ENCODE results near the gene SSC4D.
"Not testable (repeated sequence)": the region's sequence is repeated elsewhere in the genome, so short reads cannot be mapped to it uniquely, and the experiment has no call there.

SSC4D gene

DNA sequence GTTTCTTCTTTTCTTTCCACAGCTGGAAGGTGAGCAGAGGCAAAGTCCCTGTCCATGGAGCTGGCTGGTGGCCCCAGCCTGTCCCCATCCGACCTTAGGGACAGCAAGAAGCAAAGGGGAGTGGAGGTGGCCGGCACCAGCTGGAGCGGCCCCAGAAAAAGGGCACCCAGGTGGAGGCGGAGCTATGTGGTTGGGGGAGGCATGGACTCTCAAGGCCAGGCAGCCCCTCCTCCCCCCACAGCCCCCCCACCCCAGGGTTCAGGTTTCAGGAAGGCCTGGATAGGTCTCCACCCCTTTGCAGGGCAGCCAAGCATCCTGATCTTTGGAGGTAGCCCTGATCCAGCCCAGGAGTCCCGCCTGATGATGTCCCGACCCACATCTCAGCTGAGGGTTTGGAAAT is at the start of gene SSC4D:
Gene SSC4D (minus strand): TSS at position 161 of the 400 bp plus-strand sequence. CDS start 5,258 bp downstream, outside the sequence.
- no peak for DNase-seq (ENCODE audit: low read depth)

DNA sequence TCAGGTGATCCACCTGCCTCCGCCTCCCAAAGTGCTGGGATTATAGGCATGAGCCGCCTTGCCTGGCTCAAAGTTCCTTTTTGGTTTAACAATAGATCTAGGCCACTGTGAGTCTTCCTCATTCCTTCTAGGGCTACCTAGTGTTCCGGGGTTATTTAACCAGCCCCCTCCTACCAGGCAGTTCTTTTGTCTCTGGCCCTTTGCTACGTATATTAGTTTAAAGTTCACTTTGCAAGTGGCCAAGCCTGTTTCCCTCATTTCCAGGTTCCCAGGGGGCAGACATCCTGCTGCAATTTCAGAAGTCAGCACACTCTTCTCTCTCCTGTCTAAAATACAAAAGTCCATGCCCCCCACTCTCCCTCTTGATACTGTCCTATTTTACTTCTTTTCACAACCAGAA is 49.0 kb upstream of the SSC4D start:
- DNase-seq (ENCODE audit: low read depth) = not testable (repeated sequence)

DNA sequence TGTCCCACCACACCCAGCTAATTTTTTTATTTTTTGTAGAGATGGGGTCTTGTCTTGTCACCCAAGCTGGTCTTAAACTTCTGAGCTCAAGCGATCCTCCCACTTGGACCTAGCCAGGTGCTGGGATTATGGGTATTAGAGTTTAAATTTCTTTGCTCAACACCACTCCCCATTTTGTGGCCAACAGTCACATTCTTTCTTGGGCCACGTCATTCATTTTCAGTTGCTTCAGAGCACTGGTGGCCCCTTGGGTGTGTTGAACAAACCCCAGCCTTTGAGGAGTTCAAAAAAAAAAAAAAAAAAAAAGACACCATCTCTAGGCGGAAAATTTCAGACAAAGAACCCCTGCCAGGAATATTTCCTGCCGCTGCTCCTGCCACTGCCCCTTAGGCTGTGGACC is 47.5 kb upstream of the SSC4D start:
- not testable (repeated sequence) for DNase-seq (ENCODE audit: low read depth)

DNA sequence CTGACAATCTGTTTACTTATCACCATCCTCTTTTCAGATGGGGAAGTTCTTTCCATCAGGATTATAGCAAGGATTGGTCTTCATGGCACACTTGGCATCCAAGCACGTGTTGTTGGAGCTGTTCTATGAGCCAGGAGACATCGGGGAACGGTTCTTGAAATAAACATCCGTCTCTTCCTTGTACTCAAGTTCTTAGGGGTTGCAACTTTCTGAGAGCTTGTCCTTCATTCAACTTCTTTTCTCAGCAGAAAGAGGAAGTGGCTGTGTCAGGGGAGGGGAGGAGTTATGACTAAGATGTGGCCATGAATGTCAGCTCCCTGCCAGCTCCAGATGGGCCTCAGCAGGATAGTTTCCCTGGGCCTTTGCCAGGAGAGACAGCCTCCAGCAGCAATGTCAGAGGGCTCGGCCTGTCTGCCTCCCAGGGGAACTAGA is 36.1 kb upstream of the SSC4D start:
- DNase-seq (ENCODE audit: low read depth) = not testable (repeated sequence)

DNA sequence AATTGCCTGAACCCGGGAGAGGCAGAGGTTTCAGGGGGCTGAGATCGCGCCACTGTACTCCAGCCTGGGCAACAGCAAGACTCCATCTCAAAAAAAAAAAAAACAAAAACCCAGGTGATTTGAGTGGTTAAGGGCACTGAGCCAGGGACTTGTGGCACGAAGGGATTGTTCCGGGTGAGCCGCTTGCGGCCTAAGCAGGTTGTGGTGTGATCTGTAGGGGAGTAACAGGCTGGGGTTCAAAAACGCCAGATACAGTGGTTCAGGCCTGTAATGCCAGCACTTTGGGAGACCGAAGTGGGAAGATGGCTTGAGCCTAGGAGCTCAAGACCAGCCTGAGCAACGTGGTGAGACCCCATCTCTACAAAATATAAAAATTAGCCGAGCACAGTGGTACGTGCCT is 34.3 kb upstream of the SSC4D start:
- DNase-seq (ENCODE audit: low read depth) = not testable (repeated sequence)

DNA sequence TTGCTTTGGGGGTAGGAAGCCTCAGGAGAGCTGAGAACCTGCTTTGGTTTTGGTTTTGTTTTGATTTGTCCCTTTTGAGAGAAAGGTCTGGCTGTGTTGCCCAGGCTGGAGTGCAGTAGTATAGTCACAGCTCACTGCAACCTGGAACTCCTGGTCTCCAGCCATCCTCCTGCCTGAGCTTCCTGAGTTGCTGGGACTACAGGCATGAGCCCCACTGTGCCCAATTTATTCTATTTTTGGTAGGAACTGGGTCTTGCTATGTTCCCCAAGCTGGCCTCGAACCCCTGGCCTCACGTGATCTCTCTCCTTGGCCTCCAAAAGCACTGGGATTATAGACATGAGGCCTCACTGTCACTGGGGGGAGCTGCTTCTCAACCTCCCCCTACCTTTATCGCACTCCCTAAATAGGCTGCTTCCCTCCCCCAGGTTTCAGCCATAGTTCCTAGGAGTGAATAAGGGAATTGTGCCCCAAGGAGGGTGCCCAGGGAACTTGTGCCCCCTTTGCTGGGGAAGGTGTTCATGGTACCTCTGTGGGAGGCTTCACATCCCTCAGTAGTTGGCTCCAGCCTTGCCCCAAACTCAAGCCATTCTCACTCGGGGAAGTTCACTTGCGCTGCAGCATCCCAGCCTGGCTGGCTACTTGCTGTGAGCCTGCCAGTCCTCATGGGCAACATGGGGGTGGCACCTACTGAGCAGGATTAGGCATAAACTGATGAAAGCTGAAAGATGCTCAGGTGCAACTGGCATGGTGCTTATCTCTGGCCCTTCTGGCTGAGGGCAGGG is 33.4 kb upstream of the SSC4D start:
- DNase-seq (ENCODE audit: low read depth) = not testable (repeated sequence)

DNA sequence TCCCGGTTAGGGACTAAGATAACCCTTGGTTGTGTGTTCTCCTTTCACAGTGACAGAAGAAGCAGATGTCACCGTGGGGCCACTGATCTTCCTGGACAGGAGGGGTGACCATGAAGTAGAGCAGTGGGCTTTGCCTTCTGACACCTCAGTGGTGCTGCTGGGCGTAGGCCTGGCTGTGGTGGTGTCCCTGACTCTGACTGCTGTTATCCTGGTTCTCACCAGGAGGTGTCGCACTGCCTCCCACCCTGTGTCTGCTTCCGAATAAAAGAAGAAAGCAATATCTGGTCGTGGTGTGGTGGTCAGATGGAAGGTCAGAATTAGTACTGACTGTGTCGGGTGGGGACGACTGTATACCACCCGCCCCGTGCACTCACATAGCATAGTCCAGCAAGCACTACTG is 32.3 kb upstream of the SSC4D start:
- not testable (repeated sequence) for DNase-seq (ENCODE audit: low read depth)

DNA sequence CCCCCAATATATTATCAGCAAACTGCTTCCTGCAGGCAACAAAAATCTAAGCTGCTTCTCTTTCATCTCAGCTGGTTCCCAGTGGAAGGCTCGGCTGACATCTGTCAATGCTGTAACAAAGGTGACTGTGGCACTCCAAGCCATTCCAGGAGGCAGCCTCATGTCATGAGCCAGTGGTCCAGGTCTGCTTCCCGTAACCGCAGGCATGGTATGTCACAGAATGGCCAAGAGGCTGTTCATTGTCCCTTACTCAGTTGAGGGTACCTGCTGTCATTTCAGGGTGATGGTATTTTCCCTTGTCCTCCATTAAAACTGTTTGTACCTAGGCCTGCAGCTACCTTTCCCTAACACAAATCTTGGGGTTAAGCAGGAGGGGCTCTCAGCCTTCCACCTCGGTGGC is 30.9 kb upstream of the SSC4D start:
- DNase-seq (ENCODE audit: low read depth) = not testable (repeated sequence)

DNA sequence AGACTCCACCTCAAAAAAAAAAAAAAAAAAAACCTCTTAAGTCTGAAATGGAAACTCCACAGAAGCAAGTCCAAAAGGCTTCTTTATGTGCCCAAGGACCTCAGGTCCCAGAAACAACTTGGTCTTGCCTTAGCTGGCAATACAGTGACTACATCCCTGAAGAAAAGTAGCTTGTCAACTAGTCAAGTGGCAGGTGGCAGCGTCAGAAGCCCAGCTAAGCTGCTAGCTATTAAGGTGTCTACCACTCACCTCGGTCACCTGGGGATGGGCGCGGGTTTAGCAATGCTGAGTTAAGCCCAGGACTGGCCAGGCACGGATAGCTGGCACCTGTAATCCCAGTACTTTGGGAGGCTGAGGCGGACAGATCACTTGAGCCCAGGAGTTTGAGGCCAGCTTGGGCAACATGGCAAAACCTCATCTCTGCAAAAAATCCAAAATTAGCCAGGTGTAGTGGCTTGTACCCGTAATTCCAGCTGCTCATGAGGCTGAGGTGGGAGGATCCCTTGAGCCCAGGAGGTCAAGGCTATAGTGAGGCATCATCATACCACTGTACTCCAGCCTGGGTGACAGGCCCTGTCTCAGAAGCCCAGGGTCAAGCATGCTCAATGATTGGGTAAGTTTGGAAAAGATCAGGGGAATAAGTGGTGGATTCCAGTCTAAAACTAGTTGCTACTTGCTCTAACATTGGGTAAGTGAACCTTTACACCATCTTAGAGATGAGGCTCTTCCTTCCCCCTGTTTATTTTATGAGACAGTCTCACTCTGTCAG is 29.8 kb upstream of the SSC4D start:
- DNase-seq (ENCODE audit: low read depth) = not testable (repeated sequence)

DNA sequence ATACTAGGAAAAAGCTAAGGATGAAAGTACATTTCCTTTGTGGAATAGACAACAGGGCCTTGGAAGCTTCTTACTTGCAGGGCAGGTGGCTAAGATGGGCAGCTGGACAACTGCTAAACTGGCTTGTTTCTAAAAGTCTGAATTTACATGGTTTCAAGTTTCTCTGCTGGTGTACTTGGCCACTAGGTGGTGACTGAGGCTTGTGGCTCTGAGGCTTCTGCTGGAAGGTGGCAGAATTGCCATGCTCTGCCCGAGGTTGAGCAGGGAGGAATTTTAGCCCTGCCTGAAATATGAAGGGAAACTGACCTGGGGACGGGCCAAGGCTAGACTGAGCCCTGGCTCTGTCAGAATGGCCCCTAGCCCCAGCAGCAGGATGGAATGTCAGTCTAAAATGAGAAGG is 28.4 kb upstream of the SSC4D start:
- peak; percentile 60 for DNase-seq (ENCODE audit: low read depth)

DNA sequence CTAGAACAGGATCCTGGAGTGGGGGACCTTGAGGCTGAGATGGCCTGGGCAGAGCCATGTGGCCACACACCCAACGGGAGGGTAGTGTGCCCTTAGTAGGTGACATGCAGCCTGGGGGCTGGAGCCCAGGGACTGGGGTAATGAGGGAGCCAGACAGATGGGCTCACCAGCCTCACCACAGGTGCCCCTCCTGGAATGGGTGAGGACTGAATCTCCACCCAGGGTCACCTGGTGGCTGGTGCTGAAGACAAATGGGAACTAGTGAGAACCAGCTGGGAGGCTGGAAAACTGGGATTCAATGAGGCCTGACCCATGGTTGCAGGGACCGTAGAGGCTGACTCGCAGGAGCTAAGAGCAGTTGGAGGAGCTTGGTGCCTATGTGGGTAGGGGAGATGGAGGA is 21.3 kb upstream of the SSC4D start:
- DNase-seq (ENCODE audit: low read depth) = no peak

DNA sequence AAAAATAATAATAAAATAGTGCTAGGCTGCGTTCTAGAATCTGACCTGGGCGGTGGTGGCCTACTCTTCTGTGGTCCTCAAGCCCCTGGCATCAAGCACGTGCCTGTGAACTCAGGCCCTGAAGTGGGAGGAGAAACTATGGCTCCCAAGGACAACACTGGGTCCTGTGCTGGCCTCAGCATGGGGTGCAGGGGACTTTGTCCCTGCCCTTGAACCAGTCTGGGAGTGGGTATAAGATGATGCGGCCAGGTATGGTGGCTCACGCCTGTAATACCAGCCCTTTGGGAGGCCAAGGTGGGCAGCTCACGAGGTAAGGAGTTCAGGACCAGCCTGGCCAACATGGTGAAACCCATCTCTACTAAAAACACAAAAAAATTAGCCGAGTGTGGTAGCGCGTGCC is 20.7 kb upstream of the SSC4D start:
- DNase-seq (ENCODE audit: low read depth) = no peak

DNA sequence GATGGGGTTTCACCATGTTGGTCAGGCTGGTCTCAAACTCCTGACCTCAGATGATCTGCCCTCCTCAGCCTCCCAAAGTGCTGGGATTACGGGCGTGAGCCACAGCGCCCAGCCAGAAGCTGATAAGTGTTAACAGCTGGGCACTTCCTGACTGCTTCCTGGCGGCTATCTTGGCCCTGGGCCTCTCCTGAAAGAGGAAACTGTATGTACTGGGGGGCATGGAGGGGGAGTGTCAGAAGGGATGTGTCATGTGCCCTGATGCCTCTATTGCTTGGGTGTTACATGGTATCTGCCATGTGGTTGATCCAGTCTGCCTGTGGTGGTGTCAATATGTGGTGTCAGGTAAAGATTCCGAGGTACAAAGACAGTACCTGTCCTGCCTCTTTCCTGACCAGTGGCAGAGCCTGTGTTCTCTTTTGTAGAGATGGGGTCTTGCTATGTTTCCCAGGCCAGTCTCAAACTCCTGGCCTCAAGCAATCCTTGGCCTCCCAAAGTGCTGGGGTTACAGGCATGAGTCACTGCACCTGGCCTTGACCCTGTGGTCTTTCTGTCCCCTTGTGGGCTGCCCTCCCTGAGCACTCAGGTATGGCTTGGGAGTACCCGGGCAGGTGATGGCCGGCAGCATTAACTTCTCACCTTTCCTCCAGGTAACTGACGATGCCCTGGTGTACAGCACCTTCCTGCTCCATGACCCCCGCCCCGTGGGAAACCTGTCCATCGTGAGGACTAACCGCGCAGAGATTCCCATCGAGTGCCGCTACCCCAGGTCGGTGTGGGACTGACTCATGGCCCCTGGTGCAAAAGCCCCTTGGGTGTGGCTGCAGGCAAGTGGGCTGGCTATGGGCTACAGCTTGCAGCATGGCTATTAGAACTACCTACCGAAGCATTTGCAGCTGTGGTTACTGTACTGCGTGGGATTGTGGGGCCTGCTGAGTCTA is 19.6 kb upstream of the SSC4D start:
- DNase-seq (ENCODE audit: low read depth) = no peak

DNA sequence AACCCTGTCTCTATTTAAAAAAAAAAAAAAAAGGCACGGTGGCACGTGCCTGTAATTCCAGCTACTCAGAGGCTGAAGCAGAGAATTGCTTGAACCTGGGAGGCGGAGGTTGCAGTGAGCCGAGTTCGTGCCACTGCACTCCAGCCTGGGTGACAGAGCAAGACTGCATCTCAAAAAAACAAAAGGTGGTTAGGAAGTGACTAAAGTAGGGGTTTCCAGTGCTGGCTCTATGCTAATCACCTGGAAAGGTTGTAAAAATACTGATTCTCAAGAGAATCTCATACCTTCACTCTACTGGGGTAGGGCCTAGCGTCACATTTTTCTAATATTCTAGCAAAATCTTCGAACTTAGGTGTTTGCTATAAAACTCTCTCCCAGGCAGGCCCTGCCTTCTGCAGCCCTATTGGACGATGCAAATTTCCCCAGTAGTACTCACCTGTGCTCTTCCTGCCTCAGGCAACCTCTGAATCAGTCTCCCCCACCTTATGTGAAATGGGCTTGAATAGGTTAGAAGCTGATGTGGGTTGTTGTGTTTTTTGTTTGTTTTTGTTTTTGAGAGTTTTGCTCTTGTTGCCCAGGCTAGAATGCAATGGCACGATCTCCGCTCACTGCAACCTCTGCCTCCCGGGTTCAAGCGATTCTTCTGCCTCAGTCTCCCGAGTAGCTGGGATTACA is 18.8 kb upstream of the SSC4D start:
- no peak for DNase-seq (ENCODE audit: low read depth)

DNA sequence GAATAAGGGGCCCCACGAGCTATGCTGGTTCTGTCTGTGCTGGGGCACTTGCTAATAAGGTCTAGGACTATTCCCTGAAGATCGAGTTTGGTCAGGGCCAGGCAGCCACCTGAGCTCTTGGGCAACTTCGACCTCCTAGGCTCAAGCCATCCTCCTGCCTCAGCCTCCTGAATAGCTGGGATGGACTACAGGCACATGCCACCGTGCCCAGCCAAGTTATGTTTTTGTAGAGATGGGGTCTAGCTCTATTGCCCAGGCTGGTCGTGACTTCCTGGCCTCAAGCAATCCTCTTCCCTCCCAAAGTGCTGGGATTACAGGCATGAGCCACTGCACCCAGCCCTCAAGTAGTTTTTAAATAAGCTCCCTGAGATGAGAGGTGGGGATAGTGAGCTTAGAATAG is 18.1 kb upstream of the SSC4D start:
- no peak for DNase-seq (ENCODE audit: low read depth)

DNA sequence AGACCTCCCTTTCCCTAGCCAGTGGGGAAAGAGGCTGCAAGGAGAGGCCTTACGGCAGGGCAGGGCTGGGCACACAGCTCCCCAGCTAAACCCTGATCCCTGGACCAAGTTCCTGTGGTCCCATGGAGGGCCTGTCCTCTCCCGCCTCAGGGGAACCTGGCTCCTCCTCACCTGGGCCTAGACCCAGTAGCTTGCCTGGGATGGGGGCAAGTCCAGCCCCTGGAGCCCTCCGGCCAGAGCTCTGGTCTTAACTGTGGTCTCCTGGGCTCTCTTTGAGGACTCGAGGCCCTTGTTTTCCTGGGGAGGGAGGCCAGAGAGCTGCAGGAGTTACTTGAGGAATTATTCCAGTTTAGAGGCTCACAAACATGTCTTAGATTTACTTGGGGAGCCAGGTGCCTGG is 16.7 kb upstream of the SSC4D start:
- DNase-seq (ENCODE audit: low read depth) = no peak

DNA sequence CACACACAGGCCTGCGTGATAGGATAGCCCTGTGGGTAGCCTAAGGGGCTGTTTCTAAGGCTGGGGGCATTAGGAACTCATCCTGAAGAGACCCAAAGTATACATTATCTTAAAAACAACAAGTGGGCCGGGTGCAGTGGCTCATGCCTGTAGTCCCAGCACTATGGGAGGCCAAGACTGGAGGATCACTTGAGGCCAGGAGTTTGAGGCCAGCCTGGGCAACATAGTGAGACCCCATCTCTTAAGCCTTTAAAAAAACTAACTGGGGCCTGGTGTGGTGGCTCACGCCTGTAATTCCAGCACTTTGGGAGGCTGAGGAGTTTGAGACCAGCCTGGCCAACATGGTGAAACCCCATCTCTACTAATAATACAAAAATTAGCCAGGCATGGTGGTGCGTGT is 16.1 kb upstream of the SSC4D start:
- not testable (repeated sequence) for DNase-seq (ENCODE audit: low read depth)

DNA sequence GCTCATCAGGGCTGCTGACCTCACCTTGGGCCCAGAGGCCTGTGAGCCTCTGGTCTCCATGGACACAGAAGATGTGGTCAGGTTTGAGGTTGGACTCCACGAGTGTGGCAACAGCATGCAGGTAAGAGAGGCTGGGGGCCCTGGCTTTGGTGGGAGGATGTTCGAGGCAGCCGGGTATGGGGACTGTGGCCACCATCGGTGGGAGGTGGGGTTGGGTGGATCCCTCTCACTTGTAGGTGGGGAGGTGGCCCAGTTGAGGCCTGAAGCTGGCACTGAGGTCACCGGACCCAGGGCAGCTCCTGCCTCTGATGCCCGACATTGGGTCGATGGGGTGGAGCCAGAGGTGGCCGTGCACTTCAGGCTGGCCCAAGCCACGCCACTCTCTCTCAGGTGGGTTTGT is 15.7 kb upstream of the SSC4D start:
- DNase-seq (ENCODE audit: low read depth) = no peak

DNA sequence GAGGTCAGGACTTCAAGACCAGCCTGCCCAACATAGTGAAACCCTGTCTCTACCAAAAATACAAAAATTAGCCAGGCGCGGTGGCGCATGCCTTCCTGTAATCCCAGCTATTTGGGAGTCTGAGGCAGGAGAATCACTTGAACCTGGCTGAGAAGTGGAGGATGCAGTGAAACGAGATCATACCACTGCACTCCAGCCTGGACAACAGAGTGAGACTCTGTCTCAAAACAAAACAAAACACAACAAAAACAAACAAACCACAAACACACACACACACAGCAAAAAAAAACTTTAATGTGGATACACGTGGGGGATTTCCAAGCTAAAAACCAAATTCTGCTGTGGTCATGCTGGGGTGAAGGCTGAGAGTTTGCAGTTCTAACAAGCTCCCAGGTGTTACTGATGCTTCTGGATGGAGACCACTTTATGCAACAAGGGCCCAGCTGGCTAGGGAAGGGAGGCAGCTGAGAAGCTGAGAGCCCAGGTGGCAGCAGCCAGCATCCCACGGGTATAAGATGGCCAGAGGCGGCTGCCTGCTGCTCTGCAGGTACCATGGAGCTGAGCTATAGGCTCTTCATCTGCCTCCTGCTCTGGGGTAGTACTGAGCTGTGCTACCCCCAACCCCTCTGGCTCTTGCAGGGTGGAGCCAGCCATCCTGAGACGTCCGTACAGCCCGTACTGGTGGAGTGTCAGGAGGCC is 15.1 kb upstream of the SSC4D start, which contains the start of gene ZP3:
Gene ZP3 (plus strand): TSS at position 538 of the 699 bp plus-strand sequence. CDS start 15 bp downstream, at position 553.
- DNase-seq (ENCODE audit: low read depth) = no peak

DNA sequence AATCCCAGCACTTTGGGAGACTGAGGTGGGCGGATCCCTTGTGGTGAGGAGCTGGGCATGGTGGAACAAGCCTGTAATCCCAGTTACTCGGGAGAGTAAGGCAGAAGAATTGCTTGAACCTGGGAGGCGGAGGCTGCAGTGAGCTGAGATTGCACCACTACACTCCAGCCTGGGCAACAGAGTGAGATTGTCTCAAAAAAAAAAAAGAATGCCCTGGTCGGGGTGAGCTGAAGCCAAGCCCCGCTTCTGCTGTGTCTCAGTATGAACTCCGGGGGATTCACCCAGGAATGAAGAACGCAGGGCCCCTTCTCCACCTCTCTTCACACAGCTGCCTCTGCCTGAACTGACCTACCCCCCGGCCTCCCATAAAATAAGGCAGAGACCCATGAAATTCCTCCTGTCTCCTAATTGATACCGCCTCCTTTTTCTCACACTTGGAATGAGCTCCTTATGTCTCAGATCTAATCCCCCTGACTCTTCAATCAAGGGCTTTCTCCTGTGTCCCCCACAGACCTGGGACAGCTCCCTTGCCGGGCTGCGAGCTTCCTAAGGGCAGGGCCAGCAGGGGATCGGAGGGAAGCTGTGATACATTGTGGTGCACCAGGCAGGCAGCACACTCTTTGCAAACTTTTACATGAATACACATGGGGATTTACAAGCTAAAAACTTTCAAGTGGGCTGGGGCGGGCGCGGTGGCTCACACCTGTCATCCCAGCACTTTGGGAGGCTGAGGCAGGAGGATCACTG is 14.3 kb upstream of the SSC4D start:
- no peak for DNase-seq (ENCODE audit: low read depth)
